HepG2 (cell line): Measurements from ENCODE around the gene DSCAM.

Experiments used
- GTF3A ChIP-seq: sonication (generic); formaldehyde crosslinking; conservative IDR thresholded peaks from 2 replicates; pipeline ENCODE4 v1.4.0; 2020; ENCODE audit warnings: mild to moderate bottlenecking, missing genetic modification reagents
- HDAC6 ChIP-seq: fragments of 200-600 bp; sonication (generic); IDR thresholded peaks from 2 replicates; pipeline ENCODE4 v1.7.0; 2017; ENCODE audit warnings: mild to moderate bottlenecking, antibody characterized with exemption, low read length, low read depth
- SRF ChIP-seq: IDR thresholded peaks from 2 replicates; pipeline ENCODE4 v1.6.1; 2011; ENCODE audit warnings: mild to moderate bottlenecking, low read depth, low read length, moderate library complexity
- TGIF2 ChIP-seq: IDR thresholded peaks from 2 replicates; pipeline ENCODE4 v1.6.1; 2016; ENCODE audit warnings: control low read depth, missing compliant biosample characterization
- ZNF260 ChIP-seq: sonication (generic); formaldehyde crosslinking; IDR thresholded peaks from 2 replicates; pipeline ENCODE4 v1.4.0; 2020; ENCODE audit warnings: missing genetic modification reagents, low read depth, mild to moderate bottlenecking, borderline replicate concordance
- ZNF660 ChIP-seq: sonication (generic); formaldehyde crosslinking; IDR thresholded peaks from 2 replicates; pipeline ENCODE4 v1.5.1; 2020; ENCODE audit warnings: mild to moderate bottlenecking, low read depth, missing genetic modification reagents, borderline replicate concordance

DNA sequence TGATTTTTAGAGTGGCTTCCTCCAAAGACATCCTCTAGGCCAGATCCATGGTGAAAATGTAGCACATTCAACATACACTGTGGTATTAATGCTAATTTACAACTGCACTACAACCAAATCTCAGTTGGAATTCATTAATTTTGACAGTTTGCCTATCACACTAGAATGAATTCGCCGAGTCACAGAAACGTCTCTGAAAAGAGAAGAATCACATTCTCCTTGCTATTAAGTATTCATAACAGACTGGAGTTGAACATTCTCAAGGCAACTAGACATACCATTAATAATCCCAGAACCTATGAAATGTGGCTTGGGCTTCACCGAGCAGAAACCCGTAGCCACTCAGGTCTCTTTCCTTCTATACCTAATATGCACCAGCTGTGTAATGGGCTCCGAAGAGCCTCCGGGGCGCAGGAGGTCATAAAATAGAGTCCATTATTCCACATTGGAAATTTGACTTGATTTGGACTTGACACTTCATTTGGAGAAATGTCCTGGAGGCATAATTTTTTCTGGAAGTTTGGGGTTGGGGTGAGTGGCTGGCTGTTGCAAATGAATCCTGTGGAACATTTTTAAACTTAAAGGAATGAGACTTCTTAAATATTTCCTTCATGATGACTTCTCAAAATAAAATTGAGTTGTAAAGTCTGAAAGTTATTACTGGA, 117.1 kb downstream of the DSCAM start:
- no peak for TF ChIP-seq ZNF260 (CRISPR knock-in tag)
- TF ChIP-seq SRF: no peak
- TF ChIP-seq GTF3A (CRISPR knock-in tag): no peak
- no peak for TF ChIP-seq TGIF2 (CRISPR knock-in tag)
- TF ChIP-seq HDAC6: no peak
- no peak for TF ChIP-seq ZNF660 (CRISPR knock-in tag)
